Measurements from ENCODE around the gene CHAF1A. TPM values are rescaled to one million over a fixed set of nuclear protein-coding genes. Genes with fewer than 3 reads are reported as not detected.

The CHAF1A gene
- total RNA-seq, 1 donor from 2014 or later, result 48.2 TPM

GRCh38 chr19:4471403-4472173 lies 69.1 kb downstream of the CHAF1A start:
- H3K27ac Mint-ChIP-seq, result no peak overlapping the region
- TF ChIP-seq, protein P1, sequence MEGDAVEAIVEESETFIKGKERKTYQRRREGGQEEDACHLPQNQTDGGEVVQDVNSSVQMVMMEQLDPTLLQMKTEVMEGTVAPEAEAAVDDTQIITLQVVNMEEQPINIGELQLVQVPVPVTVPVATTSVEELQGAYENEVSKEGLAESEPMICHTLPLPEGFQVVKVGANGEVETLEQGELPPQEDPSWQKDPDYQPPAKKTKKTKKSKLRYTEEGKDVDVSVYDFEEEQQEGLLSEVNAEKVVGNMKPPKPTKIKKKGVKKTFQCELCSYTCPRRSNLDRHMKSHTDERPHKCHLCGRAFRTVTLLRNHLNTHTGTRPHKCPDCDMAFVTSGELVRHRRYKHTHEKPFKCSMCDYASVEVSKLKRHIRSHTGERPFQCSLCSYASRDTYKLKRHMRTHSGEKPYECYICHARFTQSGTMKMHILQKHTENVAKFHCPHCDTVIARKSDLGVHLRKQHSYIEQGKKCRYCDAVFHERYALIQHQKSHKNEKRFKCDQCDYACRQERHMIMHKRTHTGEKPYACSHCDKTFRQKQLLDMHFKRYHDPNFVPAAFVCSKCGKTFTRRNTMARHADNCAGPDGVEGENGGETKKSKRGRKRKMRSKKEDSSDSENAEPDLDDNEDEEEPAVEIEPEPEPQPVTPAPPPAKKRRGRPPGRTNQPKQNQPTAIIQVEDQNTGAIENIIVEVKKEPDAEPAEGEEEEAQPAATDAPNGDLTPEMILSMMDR (IDR thresholded peaks at IDR 0.05; ENCODE audit: unreplicated experiment), result no peak
- peaks cover 2% of the 10 kb centered on the region for H3K36me3 Mint-ChIP-seq (ENCODE audit: insufficient read depth)
- H3K9me3 Mint-ChIP-seq (ENCODE audit: low read depth), result no peaks in the 10 kb centered on the region
- no peaks in the 10 kb centered on the region for H3K27me3 Mint-ChIP-seq
- no peak overlapping the region for H3K4me3 Mint-ChIP-seq (ENCODE audit: low read depth)
- peak; percentile 93 for DNase-seq (ENCODE audit: low spot score, unreplicated experiment)
- peaks cover 15% of the 10 kb centered on the region for H3K4me1 Mint-ChIP-seq (ENCODE audit: low read depth)

DNA sequence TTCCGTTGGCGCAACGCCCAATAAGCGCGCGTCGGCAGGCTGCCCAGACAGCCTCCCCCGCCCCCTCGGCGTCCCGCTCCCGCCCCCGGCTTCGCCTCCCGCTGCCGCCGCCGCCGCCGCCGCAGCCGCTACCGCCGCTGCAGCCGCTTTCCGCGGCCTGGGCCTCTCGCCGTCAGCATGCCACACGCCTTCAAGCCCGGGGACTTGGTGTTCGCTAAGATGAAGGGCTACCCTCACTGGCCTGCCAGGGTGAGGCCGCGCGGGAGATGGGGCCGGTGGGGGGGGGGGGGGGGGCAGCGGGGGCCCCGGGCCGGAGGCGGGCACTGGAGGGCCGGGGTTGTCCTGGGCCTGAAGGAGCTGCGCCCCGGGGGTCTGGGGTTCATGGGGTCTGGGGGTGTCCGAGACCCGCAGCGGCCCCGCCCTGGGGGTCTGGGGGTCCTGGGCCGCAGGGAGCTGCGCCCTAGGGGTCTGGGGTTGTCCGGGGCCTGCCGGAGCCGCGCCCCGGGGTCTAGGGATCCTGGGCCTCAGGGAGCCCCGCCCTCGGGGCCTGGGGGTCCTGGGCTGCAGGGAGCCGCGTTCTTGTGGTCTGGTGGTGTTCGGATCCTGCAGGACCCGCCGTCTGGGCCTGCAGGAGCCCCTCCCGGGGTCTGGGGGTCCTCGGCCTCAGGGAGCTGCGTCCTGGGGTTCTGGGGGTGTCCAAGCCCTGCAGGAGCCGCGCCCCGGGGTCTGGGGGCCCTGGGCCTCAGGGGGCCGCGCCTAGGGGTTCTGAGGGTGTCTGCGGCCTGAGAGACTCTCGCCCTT lies 69.9 kb downstream of the CHAF1A start, which contains the start of gene HDGFL2:
TSS of gene HDGFL2 (plus strand) at position 124 of the 801 bp plus-strand sequence. CDS start at position 178, 54 bp downstream.
- Mint-ChIP-seq H3K9me3 (ENCODE audit: low read depth) (no peaks in the 10 kb centered on the region), H3K4me3 (ENCODE audit: low read depth) (peak within 1 kb of the TSS; percentile 80), H3K36me3 (ENCODE audit: insufficient read depth) (peaks cover 2% of the 10 kb centered on the region), H3K4me1 (ENCODE audit: low read depth) (peaks cover 15% of the 10 kb centered on the region), H3K27ac (no peak within 1 kb of the TSS), H3K27me3 (no peaks in the 10 kb centered on the region)
- no peak for DNase-seq (ENCODE audit: low spot score, unreplicated experiment)
- TF ChIP-seq, protein P1 (IDR thresholded peaks at IDR 0.05; ENCODE audit: unreplicated experiment), result no peak

- Mint-ChIP-seq H3K9me3 (ENCODE audit: low read depth) (no peaks in the 10 kb centered on the region), H3K27me3 (no peaks in the 10 kb centered on the region), H3K27ac (peak overlapping the region; percentile 85), H3K36me3 (ENCODE audit: insufficient read depth) (peaks cover 5% of the 10 kb centered on the region), H3K4me1 (ENCODE audit: low read depth) (peaks cover 15% of the 10 kb centered on the region), H3K4me3 (ENCODE audit: low read depth) (peak overlapping the region; percentile 80)
- DNase-seq (ENCODE audit: low spot score, unreplicated experiment), result no peak
- TF ChIP-seq, protein P1 (IDR thresholded peaks at IDR 0.05; ENCODE audit: unreplicated experiment), result no peak
Measured at GRCh38 chr19:4473011-4473762, 70.7 kb downstream of the CHAF1A start.

- Mint-ChIP-seq H3K4me1 (ENCODE audit: low read depth) (peaks cover 15% of the 10 kb centered on the region), H3K27me3 (no peaks in the 10 kb centered on the region), H3K36me3 (ENCODE audit: insufficient read depth) (peaks cover 5% of the 10 kb centered on the region), H3K4me3 (ENCODE audit: low read depth) (peak overlapping the region; percentile 80), H3K27ac (peak overlapping the region; percentile 85), H3K9me3 (ENCODE audit: low read depth) (no peaks in the 10 kb centered on the region)
- TF ChIP-seq, protein P1 (IDR thresholded peaks at IDR 0.05; ENCODE audit: unreplicated experiment), result no peak
- DNase-seq (ENCODE audit: low spot score, unreplicated experiment), result no peak
Measured at GRCh38 chr19:4473763-4474513, 71.5 kb downstream of the CHAF1A start.

All from progenitor cell of endocrine pancreas (in vitro differentiated cells).